MM.1S (cell line): Measurements from ENCODE around the gene MYOG.

Experiments used
- DNase-seq: peaks from one replicate; pipeline ENCODE4 v3.0.0-alpha.2; 2015
- H2AFZ ChIP-seq: fragments of 300-600 bp; sonication (generic); 2 replicates; pipeline ENCODE4 v1.6.0; 2016; ENCODE audit warnings: antibody characterized with exemption, low read length
- H3F3A ChIP-seq: fragments of 300-600 bp; sonication (generic); 2 replicates; pipeline ENCODE4 v1.6.1; 2016; ENCODE audit warnings: mild to moderate bottlenecking, antibody characterized with exemption, low read length, moderate library complexity, mixed read lengths; ENCODE audit not compliant: insufficient read depth
- H3K27ac ChIP-seq: fragments of 300-600 bp; sonication (generic); 2 replicates; pipeline ENCODE4 v1.5.1; 2016; ENCODE audit warnings: mild to moderate bottlenecking, low read length
- H3K27me3 ChIP-seq: fragments of 300-600 bp; sonication (generic); replicated peaks from 2 replicates; pipeline ENCODE4 v1.6.0; 2016; ENCODE audit warnings: low read length; ENCODE audit not compliant: insufficient read depth
- H3K36me3 ChIP-seq: fragments of 300-600 bp; sonication (generic); replicated peaks from 2 replicates; pipeline ENCODE4 v1.6.1; 2016; ENCODE audit warnings: mild to moderate bottlenecking, low read length, mixed read lengths; ENCODE audit not compliant: insufficient read depth
- H3K4me1 ChIP-seq: fragments of 300-600 bp; sonication (generic); 2 replicates; pipeline ENCODE4 v1.6.1; 2016; ENCODE audit warnings: low read length, mixed read lengths
- H3K4me2 ChIP-seq: fragments of 300-600 bp; sonication (generic); 2 replicates; pipeline ENCODE4 v1.6.0; 2016; ENCODE audit warnings: low read depth, low read length
- H3K4me3 ChIP-seq: fragments of 300-600 bp; sonication (generic); 2 replicates; pipeline ENCODE4 v1.5.1; 2016; ENCODE audit warnings: low read length, mixed read lengths
- H3K79me2 ChIP-seq: fragments of 300-600 bp; sonication (generic); 2 replicates; pipeline ENCODE4 v1.6.1; 2016; ENCODE audit warnings: mixed run types, low read length, mixed read lengths
- H3K9ac ChIP-seq: fragments of 300-600 bp; sonication (generic); 2 replicates; pipeline ENCODE4 v1.6.1; 2016; ENCODE audit warnings: low read length, mixed read lengths
- H3K9me2 ChIP-seq: fragments of 300-600 bp; sonication (generic); replicated peaks from 2 replicates; pipeline ENCODE4 v1.6.1; 2016; ENCODE audit warnings: mild to moderate bottlenecking, low read length, mixed read lengths; ENCODE audit not compliant: insufficient read depth
- H3K9me3 ChIP-seq: fragments of 300-600 bp; sonication (generic); replicated peaks from 2 replicates; pipeline ENCODE4 v1.6.1; 2016; ENCODE audit warnings: mild to moderate bottlenecking, low read length, mixed read lengths; ENCODE audit not compliant: insufficient read depth
- H4K20me1 ChIP-seq: fragments of 300-600 bp; sonication (generic); 2 replicates; pipeline ENCODE4 v1.6.1; 2016; ENCODE audit warnings: mild to moderate bottlenecking, low read length, moderate library complexity, mixed read lengths; ENCODE audit not compliant: insufficient read depth
- EZH2 ChIP-seq: fragments of 300-600 bp; sonication (generic); optimal IDR thresholded peaks from 2 replicates; pipeline ENCODE3; 2017; ENCODE audit warnings: low read depth, mild to moderate bottlenecking, antibody characterized with exemption, low read length, mixed read lengths
- EZH2phosphoT487 ChIP-seq: fragments of 300-600 bp; sonication (generic); IDR thresholded peaks from 2 replicates; pipeline ENCODE4 v1.6.1; 2018; ENCODE audit warnings: antibody characterized with exemption, low read length
- TF ChIP-seq, protein P1 (sequence below): fragments of 300-600 bp; sonication (generic); IDR thresholded peaks from 2 replicates; pipeline ENCODE4 v1.5.1; 2016; ENCODE audit warnings: antibody characterized with exemption, low read length, mixed read lengths

The MYOG gene

GRCh38 chr1:203045821-203046594, 39.8 kb downstream of the MYOG start:
- no peaks in the 10 kb centered on the region for H3K9me3 ChIP-seq
- peaks cover 4% of the 10 kb centered on the region for H3F3A ChIP-seq
- H3K27me3 ChIP-seq: no peaks in the 10 kb centered on the region
- no peak overlapping the region for H3K4me3 ChIP-seq
- no peaks in the 10 kb centered on the region for H4K20me1 ChIP-seq
- H3K9me2 ChIP-seq: no peaks in the 10 kb centered on the region
- H3K79me2 ChIP-seq: no peaks in the 10 kb centered on the region
- no peak for TF ChIP-seq EZH2phosphoT487
- TF ChIP-seq EZH2: no peak
- TF ChIP-seq, protein P1, sequence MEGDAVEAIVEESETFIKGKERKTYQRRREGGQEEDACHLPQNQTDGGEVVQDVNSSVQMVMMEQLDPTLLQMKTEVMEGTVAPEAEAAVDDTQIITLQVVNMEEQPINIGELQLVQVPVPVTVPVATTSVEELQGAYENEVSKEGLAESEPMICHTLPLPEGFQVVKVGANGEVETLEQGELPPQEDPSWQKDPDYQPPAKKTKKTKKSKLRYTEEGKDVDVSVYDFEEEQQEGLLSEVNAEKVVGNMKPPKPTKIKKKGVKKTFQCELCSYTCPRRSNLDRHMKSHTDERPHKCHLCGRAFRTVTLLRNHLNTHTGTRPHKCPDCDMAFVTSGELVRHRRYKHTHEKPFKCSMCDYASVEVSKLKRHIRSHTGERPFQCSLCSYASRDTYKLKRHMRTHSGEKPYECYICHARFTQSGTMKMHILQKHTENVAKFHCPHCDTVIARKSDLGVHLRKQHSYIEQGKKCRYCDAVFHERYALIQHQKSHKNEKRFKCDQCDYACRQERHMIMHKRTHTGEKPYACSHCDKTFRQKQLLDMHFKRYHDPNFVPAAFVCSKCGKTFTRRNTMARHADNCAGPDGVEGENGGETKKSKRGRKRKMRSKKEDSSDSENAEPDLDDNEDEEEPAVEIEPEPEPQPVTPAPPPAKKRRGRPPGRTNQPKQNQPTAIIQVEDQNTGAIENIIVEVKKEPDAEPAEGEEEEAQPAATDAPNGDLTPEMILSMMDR: no peak
- DNase-seq: no peak
- H3K9ac ChIP-seq: no peak overlapping the region
- H2AFZ ChIP-seq: no peak overlapping the region
- no peaks in the 10 kb centered on the region for H3K36me3 ChIP-seq
- peaks cover 10% of the 10 kb centered on the region for H3K4me1 ChIP-seq
- H3K4me2 ChIP-seq: no peak overlapping the region
- H3K27ac ChIP-seq: no peak overlapping the region

GRCh38 chr1:203045336-203045735, 40.5 kb downstream of the MYOG start:
- Histone ChIP-seq H2AFZ (no peak overlapping the region), H3K9ac (no peak overlapping the region), H3K36me3 (no peaks in the 10 kb centered on the region), H3K4me1 (peaks cover 17% of the 10 kb centered on the region), H3K4me2 (no peak overlapping the region), H4K20me1 (no peaks in the 10 kb centered on the region), H3K27ac (no peak overlapping the region), H3K79me2 (no peaks in the 10 kb centered on the region), H3F3A (peaks cover 11% of the 10 kb centered on the region), H3K4me3 (no peak overlapping the region), H3K9me3 (no peaks in the 10 kb centered on the region), H3K27me3 (no peaks in the 10 kb centered on the region), H3K9me2 (no peaks in the 10 kb centered on the region)
- TF ChIP-seq EZH2phosphoT487: no peak
- no peak for TF ChIP-seq EZH2
- TF ChIP-seq, protein P1: no peak
- no peak for DNase-seq

- Histone ChIP-seq H3K9ac (no peak overlapping the region), H3K4me2 (no peak overlapping the region), H3K27me3 (no peaks in the 10 kb centered on the region), H3K4me3 (no peak overlapping the region), H3F3A (peaks cover 17% of the 10 kb centered on the region), H3K9me2 (no peaks in the 10 kb centered on the region), H3K79me2 (no peaks in the 10 kb centered on the region), H4K20me1 (no peaks in the 10 kb centered on the region), H3K4me1 (peaks cover 23% of the 10 kb centered on the region), H3K27ac (no peak overlapping the region), H2AFZ (no peak overlapping the region), H3K9me3 (no peaks in the 10 kb centered on the region), H3K36me3 (no peaks in the 10 kb centered on the region)
- DNase-seq: no peak
- TF ChIP-seq EZH2phosphoT487 (no peak), EZH2 (no peak)
- TF ChIP-seq, protein P1: no peak
These were observed 41.1 kb downstream of the MYOG start for GRCh38 chr1:203044546-203045250.
